Frontal cortex (tissue), 4 donors: ENCODE measurements around the gene TCF23. TPM values are rescaled to one million over a fixed set of nuclear protein-coding genes. Genes with fewer than 3 reads are reported as not detected.
"Not testable (repeated sequence)": the region's sequence is repeated elsewhere in the genome, so short reads cannot be mapped to it uniquely, and the experiment has no call there.

ENCODE experiments used
- DNase-seq, 2 donors: peaks; one replicate each; pipeline ENCODE4 v3.0.0; 2012; ENCODE audit warnings: low spot score in 2 of 2
- FAIRE-seq: peaks from 2 replicates; lab custom pipeline; 2012; peaks lifted over from hg19 to GRCh38; lab: Jason Lieb, UNC
- total RNA-seq: library from RNA; depleted of rRNA; stranded (reverse); fragments of >200 nt; gene quantifications from one replicate; pipeline ENCODE4 v1.2.3, GENCODE V29; 2014
- donor health status: control.
- donor health status: control.
- donor health status: control.

Gene TCF23
- not detected for total RNA-seq

DNA sequence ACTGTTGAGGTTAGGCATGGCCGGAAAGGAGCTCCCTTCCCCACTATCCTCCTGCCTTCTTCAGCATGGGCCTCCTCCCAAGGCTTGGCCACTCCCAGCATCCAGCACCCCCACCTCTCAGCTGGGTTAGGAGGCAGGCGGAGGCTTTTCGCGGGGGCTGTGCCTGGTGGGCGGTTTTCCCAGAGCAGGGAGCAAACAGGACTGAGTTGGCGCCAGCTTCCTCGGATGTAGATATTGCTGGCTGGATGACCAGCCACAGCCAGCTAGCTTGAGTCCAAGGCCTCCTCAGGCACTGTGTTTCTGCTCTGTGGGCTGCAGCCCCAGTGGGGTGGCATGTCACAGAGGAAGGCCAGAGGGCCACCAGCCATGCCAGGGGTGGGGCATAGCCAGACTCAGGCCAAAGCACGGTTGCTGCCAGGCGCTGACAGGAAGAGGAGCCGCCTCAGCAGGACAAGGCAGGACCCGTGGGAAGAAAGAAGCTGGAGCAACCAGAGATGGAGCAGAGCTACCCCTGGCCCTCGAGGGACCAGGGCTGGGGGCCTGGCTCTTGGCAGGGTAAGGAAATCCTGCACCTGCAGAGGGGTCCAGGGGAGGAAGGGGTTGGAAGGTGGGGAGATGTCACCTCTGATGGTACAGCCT, at the start of gene TCF23:
TCF23 (plus strand) TSS at position 204 of the 639 bp plus-strand sequence; CDS start at position 334, 130 bp downstream.
- no peak for FAIRE-seq

DNA sequence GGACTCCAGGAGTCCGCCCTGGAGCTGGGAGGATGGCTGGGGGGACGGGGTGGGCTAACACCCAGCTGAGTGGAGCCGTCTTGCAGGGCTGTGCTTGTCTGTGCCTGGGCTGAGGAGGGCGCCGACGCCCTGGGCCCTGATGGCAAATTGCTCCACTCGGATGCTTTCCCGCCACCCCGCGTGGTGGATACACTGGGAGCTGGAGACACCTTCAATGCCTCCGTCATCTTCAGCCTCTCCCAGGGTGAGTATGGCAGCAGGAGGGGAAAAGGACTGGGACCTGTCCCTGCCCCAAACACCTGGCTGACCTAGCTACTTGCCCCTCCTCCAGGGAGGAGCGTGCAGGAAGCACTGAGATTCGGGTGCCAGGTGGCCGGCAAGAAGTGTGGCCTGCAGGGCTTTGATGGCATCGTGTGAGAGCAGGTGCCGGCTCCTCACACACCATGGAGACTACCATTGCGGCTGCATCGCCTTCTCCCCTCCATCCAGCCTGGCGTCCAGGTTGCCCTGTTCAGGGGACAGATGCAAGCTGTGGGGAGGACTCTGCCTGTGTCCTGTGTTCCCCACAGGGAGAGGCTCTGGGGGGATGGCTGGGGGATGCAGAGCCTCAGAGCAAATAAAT, 49.4 kb upstream of the TCF23 start:
- no peak for DNase-seq
- FAIRE-seq: no peak

More for the DNA sequence above, at the start of gene TCF23:
- peak in 1 of 2 donors; percentile 13 for DNase-seq

DNA sequence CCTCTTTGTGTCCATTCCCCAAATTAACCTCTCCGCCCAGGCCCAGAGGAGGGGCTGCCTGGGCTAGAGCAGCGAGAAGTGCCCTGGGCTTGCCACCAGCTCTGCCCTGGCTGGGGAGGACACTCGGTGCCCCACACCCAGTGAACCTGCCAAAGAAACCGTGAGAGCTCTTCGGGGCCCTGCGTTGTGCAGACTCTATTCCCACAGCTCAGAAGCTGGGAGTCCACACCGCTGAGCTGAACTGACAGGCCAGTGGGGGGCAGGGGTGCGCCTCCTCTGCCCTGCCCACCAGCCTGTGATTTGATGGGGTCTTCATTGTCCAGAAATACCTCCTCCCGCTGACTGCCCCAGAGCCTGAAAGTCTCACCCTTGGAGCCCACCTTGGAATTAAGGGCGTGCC, 48.8 kb upstream of the TCF23 start:
- no peak for FAIRE-seq
- DNase-seq: no peak

DNA sequence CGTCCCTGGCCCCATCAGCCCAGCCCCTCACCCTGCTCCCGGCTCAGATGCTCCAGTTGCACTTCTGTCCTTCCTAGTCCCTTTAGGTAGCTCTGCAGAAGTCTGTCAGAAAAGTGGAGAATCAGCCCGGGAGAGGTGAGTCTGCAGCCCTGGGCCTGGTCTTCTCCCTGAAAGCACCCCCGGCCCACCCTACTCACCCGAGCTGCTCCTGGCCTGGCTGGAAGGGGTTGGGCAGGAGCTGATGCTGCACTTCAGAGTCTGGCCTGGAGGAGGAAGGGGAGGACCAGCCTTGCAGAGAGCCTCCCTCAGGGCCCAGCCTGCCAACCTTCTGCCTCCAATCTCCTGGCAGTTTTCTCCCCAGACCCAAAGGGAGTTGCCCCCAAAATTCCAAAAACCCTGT, 46.5 kb upstream of the TCF23 start:
- FAIRE-seq: no peak
- no peak for DNase-seq

DNA sequence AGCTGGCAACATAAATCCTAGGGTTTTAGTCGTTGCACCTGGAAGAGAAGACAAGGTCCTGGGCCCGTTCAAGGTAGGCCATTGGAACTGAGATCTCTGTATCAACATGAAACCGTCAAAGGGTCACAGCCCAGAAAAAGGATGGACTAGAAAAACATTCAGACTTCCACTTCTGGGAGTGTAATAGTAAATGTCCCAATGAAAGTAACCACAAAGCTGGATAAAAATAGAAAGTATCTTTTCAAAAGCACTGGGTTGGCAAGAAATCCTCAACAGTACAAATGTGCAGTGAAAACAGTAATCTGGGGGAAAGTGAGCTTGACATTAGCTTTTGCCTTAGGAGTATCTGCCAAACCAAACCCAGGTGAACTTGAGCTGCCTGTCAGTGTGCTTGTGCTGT, 42.8 kb upstream of the TCF23 start:
- FAIRE-seq (no peak), DNase-seq (no peak)

DNA sequence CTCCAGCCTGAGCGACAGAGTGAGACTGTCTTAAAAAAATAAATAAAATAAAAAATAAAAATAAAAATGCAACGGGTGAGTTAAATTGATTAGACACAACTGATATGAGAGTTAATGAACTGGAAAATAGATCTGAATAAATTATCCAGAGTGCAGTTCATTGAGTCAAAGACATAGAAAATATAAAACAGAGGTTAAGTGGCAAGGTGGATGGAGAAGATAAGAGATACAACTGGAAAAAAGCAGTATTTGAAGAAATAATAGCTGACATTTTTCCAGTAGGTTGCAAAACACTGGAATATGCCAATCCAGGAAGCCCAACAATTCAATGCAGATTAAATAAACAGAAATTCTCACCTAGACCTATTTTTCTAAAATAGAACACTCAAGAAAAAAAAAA, 40.6 kb upstream of the TCF23 start:
- FAIRE-seq (no peak), DNase-seq (no peak)

DNA sequence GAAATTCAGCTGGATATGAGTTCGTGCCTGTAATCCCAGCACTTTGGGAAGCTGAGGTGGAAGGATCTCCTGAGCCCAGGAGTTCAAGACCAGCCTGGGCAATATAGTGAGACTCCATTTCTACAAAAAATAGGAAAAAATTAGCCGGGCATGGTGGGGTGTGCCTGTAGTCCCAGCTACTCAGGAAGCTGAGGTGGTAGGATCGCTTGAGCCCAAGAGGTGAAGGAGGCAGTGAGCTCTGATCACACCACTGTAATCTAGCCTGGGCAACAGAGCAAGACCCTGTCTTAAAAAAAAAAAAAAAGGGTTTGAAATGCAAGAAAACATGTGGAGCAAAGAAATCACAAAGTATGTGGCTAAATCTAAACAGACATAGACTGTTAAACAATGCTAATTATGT, 39.7 kb upstream of the TCF23 start:
- DNase-seq: no peak

DNA sequence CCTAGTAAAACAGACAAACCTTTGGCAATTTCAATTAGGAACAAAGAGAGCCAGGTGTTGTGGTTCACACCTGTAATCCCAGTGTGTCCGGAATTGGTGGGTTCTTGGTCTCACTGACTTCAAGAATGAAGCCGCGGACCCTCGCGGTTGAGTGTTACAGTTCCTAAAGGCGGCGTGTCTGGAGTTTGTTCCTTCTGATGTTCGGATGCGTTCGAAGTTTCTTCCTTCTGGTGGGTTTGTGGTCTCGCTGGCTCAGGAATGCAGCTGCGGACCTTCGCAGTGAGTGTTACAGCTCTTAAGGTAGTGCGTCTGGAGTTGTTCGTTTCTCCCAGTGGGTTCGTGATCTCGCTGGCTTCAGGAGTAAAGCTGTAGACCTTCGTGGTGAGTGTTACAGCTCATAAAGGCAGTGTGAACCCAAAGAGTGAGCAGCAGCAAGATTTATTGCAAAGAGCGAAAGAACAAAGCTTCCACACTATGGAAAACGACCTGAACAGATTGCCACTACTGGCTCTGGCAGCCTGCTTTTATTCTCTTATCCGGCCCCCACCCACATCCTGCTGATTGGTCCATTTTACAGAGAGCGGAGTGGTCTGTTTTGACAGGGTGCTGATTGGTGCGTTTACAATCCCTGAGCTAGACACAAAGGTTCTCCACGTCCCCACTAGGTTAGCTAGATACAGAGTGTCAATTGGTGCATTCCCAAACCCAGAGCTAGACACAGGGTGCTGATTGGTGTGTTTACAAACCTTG, 38.0 kb upstream of the TCF23 start:
- DNase-seq, FAIRE-seq: not testable (repeated sequence)

More for the DNA sequence above, 39.7 kb upstream of the TCF23 start:
- FAIRE-seq: no peak

DNA sequence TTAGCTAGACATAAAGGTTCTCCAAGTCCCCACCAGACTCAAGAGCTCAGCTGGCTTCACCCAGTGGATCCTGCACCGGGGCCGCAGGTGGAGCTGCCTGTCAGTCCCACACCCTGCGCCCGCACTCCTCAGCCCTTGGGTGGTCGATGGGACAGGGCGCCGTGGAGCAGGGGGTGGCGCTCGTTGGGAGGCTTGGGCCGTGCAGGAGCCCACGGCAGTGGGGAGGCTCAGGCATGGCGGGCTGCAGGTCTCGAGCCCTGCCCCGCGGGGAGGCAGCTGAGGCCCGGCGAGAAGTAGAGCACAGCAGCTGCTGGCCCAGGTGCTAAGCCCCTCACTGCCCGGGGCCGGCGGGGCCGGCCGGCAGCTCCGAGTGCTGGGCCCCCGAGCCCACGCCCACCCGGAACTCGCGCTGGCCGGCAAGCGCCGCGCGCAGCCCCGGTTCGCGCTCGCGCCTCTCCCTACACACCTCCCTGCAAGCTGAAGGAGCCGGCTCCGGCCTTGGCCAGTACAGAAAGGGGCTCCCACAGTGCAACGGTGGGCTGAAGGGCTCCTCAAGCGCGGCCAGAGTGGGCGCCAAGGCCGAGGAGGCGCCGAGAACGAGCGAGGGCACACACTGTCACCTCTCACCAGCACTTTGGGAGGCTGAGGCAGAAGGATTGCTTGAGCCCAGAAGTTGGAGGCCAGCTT, 37.3 kb upstream of the TCF23 start:
- FAIRE-seq, DNase-seq: not testable (repeated sequence)

DNA sequence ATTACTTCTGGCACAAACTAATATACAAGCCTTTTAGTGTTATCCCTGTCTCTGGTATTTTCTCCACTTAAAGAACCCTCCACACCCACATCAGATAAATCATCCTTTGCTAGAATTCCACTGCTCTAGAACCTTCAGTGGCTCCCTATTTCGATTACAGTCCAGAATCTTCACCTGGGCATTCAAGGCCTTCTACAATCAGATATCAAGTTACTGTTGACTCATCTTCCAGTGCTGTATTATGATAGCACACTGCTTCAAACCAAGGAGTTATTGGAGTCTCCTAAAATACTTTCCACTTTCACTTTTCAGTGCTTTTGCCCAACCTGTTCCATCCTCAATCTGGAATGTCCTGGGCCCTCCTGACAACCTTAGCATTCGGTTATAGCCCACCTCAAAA, 33.3 kb upstream of the TCF23 start:
- DNase-seq (no peak), FAIRE-seq (no peak)

DNA sequence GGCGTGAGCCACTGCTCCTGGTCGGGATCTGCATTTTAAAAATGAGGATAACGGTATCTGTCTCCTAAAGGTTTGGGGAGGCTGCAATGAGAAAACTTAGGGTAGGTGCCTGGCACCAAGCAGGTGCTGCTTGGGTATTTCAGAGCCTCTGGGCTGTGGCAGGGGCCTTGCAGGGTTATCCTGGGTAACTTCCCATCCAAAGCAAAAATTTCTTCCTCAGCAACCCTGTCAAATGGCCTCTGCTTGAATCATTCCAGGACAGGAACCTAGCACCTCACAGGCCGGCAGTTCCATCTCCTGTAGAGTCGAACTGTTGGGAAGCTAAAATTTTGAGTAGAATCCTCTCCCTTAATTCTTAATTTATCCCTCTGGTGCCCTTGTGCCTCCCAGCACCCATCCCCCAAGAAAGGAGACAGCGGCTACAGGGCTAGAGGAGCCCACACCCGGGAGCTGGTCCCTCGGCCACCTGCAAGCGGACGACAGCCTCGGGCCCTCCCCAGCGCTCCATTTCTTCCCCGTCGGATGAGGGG, 30.7 kb upstream of the TCF23 start:
- FAIRE-seq (no peak), DNase-seq (no peak)

DNA sequence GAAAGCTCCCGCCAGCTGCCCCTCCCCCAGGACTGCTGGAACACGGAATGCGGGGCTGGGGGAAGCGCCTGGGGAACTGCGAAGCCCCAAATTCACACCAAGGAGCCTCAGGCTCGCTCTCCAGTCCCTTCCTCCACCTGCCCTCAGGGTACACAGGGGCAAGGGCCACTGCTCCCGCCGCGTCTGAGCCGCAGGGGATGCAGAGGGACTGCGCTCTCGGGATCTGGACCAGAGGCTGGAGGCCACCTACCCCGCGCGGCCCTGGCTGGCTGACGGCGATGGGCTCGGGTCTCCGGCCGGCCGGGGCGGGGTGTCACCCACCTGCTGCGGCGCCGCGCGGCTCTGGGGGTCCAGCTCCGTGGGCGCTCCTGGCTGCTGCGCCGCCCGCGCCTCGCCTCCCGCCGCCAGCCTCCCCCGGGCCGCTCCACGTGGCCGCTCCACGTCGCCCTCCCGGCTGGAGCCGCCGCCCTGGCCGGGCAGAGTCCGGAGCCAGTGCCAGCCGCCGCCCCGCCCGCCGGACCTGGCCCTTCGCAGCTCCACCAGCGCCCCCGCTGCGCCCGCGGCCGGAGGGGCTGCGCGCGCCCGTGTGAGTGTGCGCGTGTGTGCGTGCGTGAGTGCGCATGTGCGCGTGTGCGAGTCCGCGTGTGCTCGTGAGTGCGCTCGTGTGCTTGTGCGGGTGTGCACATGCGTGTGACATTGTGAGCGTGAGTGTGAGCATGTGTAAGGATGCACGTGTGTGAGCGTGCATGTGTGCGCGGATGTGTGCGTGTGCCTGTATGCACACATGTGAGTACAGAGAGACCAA, 30.1 kb upstream of the TCF23 start, which contains the start of gene CGREF1:
CGREF1 (minus strand) TSS at position 604 of the 805 bp plus-strand sequence. CDS start 14,762 bp downstream, outside the sequence.
- DNase-seq: peak; percentile 65 to 75
- no peak for FAIRE-seq

DNA sequence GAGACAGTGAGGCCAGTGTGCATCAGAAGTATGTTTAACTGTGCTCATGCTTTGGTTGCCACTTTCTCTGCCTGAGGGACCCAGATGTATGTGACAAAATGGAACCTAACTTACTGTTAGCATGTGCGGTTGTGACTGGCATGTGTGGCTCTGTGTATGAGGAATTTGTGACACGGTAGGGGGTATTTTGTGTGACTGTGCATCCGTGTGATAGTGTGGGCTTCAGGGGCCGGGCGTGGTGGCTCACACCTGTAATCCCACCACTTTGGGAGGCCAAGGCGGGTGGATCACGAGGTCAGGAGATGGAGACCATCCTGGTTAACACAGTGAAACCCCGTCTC, 29.5 kb upstream of the TCF23 start:
- FAIRE-seq: not testable (repeated sequence)
- peak in 1 of 2 donors; percentile 45 for DNase-seq

DNA sequence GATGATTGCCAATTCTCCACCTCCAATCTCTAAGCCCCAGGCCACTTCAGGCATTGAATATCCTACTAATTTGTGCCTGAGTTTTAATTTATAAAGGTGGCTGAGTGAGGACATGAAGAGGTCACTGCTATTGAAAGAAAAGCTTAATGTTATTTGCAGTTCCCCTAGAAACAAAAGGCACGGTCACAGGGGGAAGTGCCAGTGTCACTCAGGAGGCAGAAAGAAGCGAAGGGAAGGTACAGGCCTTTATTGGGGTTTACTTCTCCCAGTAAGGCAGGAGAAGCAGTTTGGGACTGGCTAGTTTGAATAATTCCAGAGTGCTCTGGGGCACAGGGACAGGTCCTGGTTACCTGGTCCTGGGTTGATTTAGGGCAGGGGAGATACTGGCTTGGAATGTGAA, 26.9 kb upstream of the TCF23 start:
- FAIRE-seq: no peak
- DNase-seq: no peak

DNA sequence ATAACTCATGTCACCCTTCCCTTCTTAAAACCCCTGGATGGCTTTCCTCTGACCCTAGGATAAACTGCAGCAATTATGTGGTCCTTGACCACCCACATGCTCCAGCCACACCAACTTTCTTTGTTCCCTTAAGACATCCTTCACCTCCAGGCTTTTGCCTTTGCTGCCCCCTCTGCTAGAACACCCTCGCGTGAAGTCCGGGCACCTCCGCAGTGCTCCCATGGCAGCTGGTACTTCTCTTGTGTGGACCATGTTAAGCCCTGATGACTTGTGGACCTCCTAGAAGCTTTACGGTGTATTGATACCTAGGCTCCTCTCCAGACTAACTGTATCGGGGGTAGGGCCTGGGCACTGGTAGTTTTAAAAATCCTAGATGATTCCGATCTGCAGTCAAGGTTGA, 26.0 kb upstream of the TCF23 start:
- no peak for FAIRE-seq
- no peak for DNase-seq

DNA sequence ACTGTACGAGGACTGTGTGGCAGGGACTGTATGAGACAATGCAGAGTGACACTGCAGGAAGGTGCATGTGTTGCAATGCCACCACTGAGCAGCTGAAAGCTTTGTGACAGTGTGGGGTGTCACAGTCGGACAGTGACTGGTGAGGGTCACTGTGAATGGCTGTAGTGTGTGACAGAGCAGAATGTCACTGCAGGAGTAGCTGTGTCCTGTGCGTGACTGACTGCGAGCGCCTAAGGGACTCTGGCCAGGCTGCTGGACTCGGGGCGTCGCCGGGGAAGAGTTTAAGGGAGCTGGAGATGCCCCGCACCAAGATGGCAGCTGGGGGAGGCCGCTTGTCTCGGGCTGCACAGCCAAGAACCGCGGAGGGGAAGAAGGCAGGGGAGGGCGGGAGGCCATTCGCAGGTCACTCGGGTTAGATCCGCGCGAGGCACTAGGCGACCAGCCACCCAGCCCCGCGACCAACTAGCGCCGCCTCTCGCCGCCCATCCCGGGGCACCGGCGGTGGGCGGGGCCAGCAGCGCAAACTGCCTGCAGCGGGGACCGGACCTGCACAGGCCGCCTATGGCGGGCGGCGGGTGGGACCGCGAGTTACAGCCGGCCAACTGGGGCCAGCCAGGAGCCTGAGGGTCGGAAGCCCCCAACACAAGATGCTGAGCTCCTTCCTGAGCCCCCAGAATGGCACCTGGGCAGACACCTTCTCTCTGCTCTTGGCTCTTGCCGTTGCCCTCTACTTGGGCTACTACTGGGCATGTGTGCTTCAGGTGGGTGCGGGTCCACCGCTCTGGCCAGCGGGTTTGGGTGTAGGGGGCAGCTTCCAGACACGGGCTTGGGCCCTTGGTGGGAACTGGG, 25.3 kb upstream of the TCF23 start, which contains the start of gene ABHD1:
ABHD1 (plus strand) TSS at position 514 of the 849 bp plus-strand sequence; CDS start at position 648, 134 bp downstream.
- DNase-seq (peak; percentile 76 to 82), FAIRE-seq (no peak)

DNA sequence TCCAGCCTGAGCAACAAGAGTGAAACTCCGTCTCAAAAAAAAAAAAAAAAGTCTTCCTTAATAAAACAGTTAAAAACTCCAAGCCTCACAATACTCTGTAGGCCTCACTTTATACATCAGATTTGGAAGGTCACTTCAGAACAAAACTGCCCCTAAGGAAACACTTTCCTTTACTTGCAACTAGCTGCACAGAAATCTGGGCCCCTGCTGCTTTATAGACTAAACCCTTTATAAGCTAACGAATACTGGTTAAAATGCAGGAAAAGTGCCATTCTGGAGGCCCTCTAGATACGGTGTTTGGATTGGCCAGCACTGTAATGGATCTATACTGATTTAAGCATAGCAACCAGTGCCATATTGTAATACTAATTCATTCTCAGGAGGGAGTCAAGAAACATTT, 23.7 kb upstream of the TCF23 start:
- no peak for DNase-seq
- no peak for FAIRE-seq

DNA sequence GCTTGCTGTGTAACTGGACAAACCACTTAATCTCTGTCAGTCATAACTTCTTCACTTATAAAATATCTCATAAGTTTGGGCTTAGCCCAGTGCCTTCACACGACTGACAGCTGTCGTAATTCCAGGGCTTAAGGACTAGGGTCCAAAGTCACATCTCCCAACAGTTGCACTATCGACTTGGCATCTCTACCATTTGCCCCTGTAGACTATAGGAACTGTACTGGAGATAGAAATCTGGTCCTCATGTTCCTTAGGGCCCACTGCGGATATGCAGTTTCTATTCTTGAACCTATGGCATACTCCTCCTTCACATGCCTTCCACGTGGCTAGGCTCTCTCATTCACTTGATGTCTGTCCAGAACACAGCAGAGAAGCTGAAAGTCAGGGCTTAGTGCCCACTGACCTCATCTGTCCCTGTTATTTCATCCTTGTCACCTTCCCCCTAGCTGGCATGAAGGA, 22.5 kb upstream of the TCF23 start:
- DNase-seq (no peak), FAIRE-seq (no peak)
